Ovary (tissue), 10 donors: ENCODE measurements around the gene VIP. TPM values are rescaled to one million over a fixed set of nuclear protein-coding genes. Genes with fewer than 3 reads are reported as not detected.
"Not testable (repeated sequence)": the region's sequence is repeated elsewhere in the genome, so short reads cannot be mapped to it uniquely, and the experiment has no call there.

Source experiments
- DNase-seq, 5 donors: peaks; one replicate each; pipeline ENCODE4 v3.0.0-alpha.2; 2019 to 2020
- H3K27ac ChIP-seq, 2 donors: fragments of 200-600 bp; one replicate each; pipeline versions ENCODE4 v1.5.1 to v1.8.0; 2019 to 2022
- H3K27me3 ChIP-seq: fragments of 200-600 bp; one replicate; pipeline ENCODE4 v1.8.0; 2022
- H3K36me3 ChIP-seq: fragments of 200-600 bp; sonication (generic); one replicate; pipeline ENCODE4 v1.5.1; 2019
- H3K4me1 ChIP-seq: one replicate; pipeline ENCODE4 v1.8.1; 2013; ENCODE audit warnings: mild to moderate bottlenecking, moderate library complexity; ENCODE audit not compliant: insufficient read depth
- H3K4me3 ChIP-seq: fragments of 200-600 bp; sonication (generic); one replicate; pipeline ENCODE4 v1.5.1; 2017
- H3K9me3 ChIP-seq, 2 donors: fragments of 200-600 bp in 1 of 2; sonication (generic) in 1 of 2; one replicate each; pipeline versions ENCODE4 v1.5.1 to v1.8.1; 2013 to 2019; ENCODE audit warnings: mild to moderate bottlenecking in 1 of 2, moderate library complexity in 1 of 2
- CTCF ChIP-seq, 3 donors: fragments of 450-650 bp in 2 of 3; fragments of 200-600 bp in 1 of 3; IDR thresholded peaks; one replicate each; pipeline versions ENCODE4 v1.5.1 to v1.8.0; 2016 to 2022; ENCODE audit warnings: antibody characterized with exemption in 3 of 3, mild to moderate bottlenecking in 1 of 3
- EP300 ChIP-seq: sonication (generic); formaldehyde crosslinking; IDR thresholded peaks from one replicate; pipeline ENCODE4 v1.6.1; 2017; ENCODE audit warnings: antibody characterized with exemption
- POLR2A ChIP-seq: fragments of 450-650 bp; IDR thresholded peaks from one replicate; pipeline ENCODE4 v1.6.1; 2017; ENCODE audit warnings: antibody characterized with exemption, mild to moderate bottlenecking, moderate library complexity
- WGBS, 3 donors: extraction: QIAGEN DNeasy Blood & Tissue Kit in 1 of 3; methylation state at CpG; one replicate each; pipeline versions ENCODE4 v1.1.5 to v1.1.7; 2013 to 2017; 5-methylcytosine and 5-hydroxymethylcytosine counted together
- intact Hi-C, 4 donors: fragments of 100-400 bp; cut with DNase I; formaldehyde crosslinking; loops; one replicate each; pipeline versions ENCODE4 v1.11.0 to v1.15.1; 2022 to 2023
- long read RNA-seq, 3 donors: library from polyadenylated mRNA in 2 of 3; unstranded in 2 of 3; transcript quantifications; one replicate each; pipeline ENCODE4 v2.0.0 and lab custom pipeline, GENCODE V29; 2021 to 2026
- polyA plus RNA-seq, 2 donors: library from polyadenylated mRNA; stranded (reverse); fragments of 200-250 nt in 1 of 2; fragments of 350-450 nt in 1 of 2; fragmentation: Illumina TruSeq in 1 of 2; extraction: RNeasy Lipid Tissue Mini Kit (QIAGEN cat#74804) in 1 of 2; gene quantifications; one replicate each; pipeline ENCODE4 v1.2.3, GENCODE V29; 2013 to 2014
- total RNA-seq, 7 donors: library from RNA; depleted of rRNA in 2 of 7; stranded (reverse); fragments of >200 nt in 2 of 7; fragmentation: NEBNext Ultra II Directional in 3 of 7; extraction: Animal tissue kit (Norgen Biotek cat#: 25700) in 3 of 7; gene quantifications; one replicate each; pipeline versions ENCODE4 v1.1.0 to v1.2.4, GENCODE V29; 2016 to 2023
- donor health status: DM: no; HTN: no; CAD: no; lungs with moderate emphysema.
- donor health status: DM: no; HTN: no; CAD: no.
- donor health status: Bipolar disorder and iron deficiency.
- donor health status: DM: yes; HTN: yes; CAD: no.
- donor health status: DM: no; HTN: no; CAD: no.
- donor health status: DM: yes; HTN: yes; CAD: no.

Gene VIP
- total RNA-seq (under 1 TPM in 5 of 7 donors, not detected in 2; 0.31 to 0.46 (median 0.43) TPM), polyA plus RNA-seq (under 1 TPM; 0.46 to 0.63 TPM)
- long read RNA-seq, donor 1: 0 reads
- long read RNA-seq, donor 2: 0 reads
- long read RNA-seq, donor 3: 0 reads

DNA sequence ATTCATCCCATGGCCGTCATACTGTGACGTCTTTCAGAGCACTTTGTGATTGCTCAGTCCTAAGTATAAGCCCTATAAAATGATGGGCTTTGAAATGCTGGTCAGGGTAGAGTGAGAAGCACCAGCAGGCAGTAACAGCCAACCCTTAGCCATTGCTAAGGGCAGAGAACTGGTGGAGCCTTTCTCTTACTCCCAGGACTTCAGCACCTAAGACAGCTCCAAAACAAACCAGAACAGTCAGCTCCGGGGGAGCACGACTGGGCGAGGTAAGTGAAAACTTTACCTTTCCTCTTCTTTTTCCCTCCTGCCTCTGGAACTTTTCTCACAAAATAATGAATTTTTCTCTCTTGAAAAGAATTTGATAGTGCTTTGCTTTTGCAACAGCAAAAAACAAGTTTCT is at the start of gene VIP:
Gene VIP (plus strand): TSS at position 104 of the 400 bp plus-strand sequence. CDS start 1,381 bp downstream, outside the sequence.
- intact Hi-C loops: no loop called here

DNA sequence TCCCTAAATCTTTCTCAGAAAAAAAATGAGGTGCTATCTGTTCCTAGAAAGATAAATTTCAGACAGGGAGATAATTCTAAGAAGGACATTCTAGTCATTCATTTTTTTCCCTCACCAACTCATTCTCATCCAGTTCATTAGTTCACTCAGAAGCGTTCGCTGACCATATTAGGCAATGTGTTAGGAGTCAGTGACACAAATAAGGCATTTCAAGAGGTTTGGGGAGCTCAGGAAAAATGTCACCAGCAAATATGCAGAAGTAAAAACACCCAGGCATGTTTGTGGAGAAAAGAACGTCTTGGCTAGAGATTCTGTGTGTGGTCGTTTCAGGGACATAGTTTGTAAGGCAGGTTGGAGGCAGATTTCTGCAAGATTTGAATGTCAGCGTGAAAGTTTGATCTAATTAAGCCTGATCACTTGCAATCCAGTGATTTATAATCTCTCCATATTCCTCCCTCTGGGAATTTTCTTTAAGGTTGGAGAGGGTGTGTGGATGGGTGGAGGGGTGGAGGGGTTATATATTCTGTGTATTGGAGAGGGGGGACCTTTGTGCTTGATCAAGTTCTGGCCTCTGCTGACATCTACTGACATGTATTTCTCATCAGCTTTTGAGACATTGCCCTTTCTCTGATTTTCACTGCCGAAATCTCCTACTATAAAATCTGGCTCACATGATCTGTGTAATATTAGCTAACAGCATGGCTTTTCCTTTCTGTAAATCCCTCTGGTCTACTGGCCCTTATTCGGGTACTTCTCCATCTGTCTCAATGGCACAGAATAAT is 49.3 kb upstream of the VIP start:
- Histone ChIP-seq H3K4me1 (no peaks in the 10 kb centered on the region), H3K27me3 (no peaks in the 10 kb centered on the region), H3K9me3 (no peaks in the 10 kb centered on the region), H3K4me3 (no peak overlapping the region), H3K27ac (no peak overlapping the region), H3K36me3 (no peaks in the 10 kb centered on the region)
- intact Hi-C loops: no loop called here
- DNase-seq: no peak
- TF ChIP-seq POLR2A (no peak), EP300 (no peak), CTCF (IDR thresholded peaks at IDR 0.05) (no peak)
- 57 to 62% (median 58%) methylated on average over 7 of the region's 7 CpGs for WGBS, 3 donors

More for the DNA sequence above, at the start of gene VIP:
- no peak for DNase-seq
- Histone ChIP-seq H3K36me3 (no peaks in the 10 kb centered on the region), H3K27me3 (no peaks in the 10 kb centered on the region), H3K4me1 (no peaks in the 10 kb centered on the region), H3K4me3 (no peak within 1 kb of the TSS), H3K9me3 (no peaks in the 10 kb centered on the region), H3K27ac (no peak within 1 kb of the TSS)
- 4 to 9% (median 6%) methylated on average over 5 of the region's 5 CpGs for WGBS, 3 donors
- no peak for TF ChIP-seq POLR2A
- no peak for TF ChIP-seq CTCF (IDR thresholded peaks at IDR 0.05)
- TF ChIP-seq EP300: no peak

- H3K4me1 ChIP-seq: no peaks in the 10 kb centered on the region
- no peaks in the 10 kb centered on the region for H3K36me3 ChIP-seq
- no peak overlapping the region for H3K4me3 ChIP-seq
- no peak overlapping the region for H3K27ac ChIP-seq
- no peaks in the 10 kb centered on the region for H3K27me3 ChIP-seq
- intact Hi-C loops: no loop called here
- DNase-seq: no peak
- TF ChIP-seq CTCF (IDR thresholded peaks at IDR 0.05): no peak
- no peak for TF ChIP-seq POLR2A
- TF ChIP-seq EP300: no peak
- WGBS, 3 donors: 82 to 87% (median 86%) methylated on average over 4 of the region's 4 CpGs
- H3K9me3 ChIP-seq: no peaks in the 10 kb centered on the region
Observed at GRCh38 chr6:152701863-152702401, 48.7 kb upstream of the VIP start.

DNA sequence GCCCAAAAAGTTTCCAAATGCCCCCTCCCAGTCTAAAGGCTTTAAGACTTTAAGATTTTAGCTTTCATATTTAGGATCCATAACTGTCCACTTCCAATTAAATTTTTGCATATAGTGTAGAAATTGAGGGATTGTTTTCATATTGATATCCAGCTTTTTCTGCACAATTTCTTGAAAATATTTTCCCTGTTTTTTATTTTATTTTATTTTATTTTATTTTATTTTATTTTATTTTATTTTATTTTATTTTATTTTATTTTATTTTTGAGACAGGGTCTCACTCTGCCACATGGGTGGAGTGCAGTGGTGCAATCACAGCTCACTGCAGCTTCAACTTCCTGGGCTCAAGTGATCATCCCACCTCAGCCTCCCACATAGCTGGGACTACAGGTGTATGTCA is 46.8 kb upstream of the VIP start:
- intact Hi-C loops, H3K4me3 ChIP-seq, DNase-seq, H3K4me1 ChIP-seq, H3K36me3 ChIP-seq, H3K27ac ChIP-seq, H3K9me3 ChIP-seq, H3K27me3 ChIP-seq: not testable (repeated sequence)

DNA sequence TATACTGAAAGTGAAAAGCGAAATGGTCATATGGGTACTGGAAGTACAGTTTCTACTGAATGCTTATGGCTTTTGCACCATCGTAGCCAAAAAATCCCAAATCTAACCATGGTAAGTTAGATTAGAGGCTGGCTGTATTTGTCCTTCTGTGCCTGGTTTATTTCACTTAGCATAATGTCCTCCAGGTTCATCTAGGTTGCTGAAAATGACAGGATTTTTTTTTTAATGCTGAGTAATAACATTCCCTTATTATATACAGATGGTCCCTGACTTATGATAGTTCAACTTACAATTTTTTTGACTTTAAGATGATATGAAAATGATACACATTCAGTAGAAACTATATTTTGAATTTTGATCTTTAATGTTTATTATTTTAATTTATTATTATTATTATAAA is 45.3 kb upstream of the VIP start:
- Histone ChIP-seq H3K27me3 (no peaks in the 10 kb centered on the region), H3K27ac (no peak overlapping the region), H3K9me3 (no peaks in the 10 kb centered on the region), H3K4me3 (no peak overlapping the region), H3K36me3 (no peaks in the 10 kb centered on the region), H3K4me1 (no peaks in the 10 kb centered on the region)
- intact Hi-C loops: no loop called here
- WGBS, 3 donors: 80 to 84% (median 83%) methylated on average over 2 of the region's 2 CpGs
- TF ChIP-seq EP300 (no peak), POLR2A (no peak), CTCF (IDR thresholded peaks at IDR 0.05) (no peak)
- no peak for DNase-seq
